Stimulated activated CD4-positive, alpha-beta T cell treated with anti-CD3 and anti-CD28 coated beads, Interleukin-4, amount 100 ng/mL, for 1 hour (primary cell): ENCODE data around the gene PLEKHO2.

ENCODE experiments used
- DNase-seq: peaks from one replicate; pipeline ENCODE4 v3.0.0-alpha.2; 2020

Gene PLEKHO2

GRCh38 chr15:64828985-64829384, 12.7 kb upstream of the PLEKHO2 start:
- DNase-seq = no peak

- no peak for DNase-seq
Observed at GRCh38 chr15:64833690-64834089, 8.0 kb upstream of the PLEKHO2 start.

- DNase-seq = no peak
Observed at GRCh38 chr15:64836023-64836536, 5.6 kb upstream of the PLEKHO2 start.

- no peak for DNase-seq
Observed at GRCh38 chr15:64837502-64837901, 4.2 kb upstream of the PLEKHO2 start.

GRCh38 chr15:64841060-64841343, 713 bp upstream of the PLEKHO2 start:
- DNase-seq = no peak

- no peak for DNase-seq
Observed at GRCh38 chr15:64842096-64842939, 603 bp downstream of the PLEKHO2 start.

GRCh38 chr15:64842986-64843561, 1.4 kb downstream of the PLEKHO2 start:
- DNase-seq = no peak

- DNase-seq = no peak
Observed at GRCh38 chr15:64843991-64844390, 2.3 kb downstream of the PLEKHO2 start.

GRCh38 chr15:64844576-64845145, 2.9 kb downstream of the PLEKHO2 start:
- no peak for DNase-seq

GRCh38 chr15:64845183-64845611, 3.5 kb downstream of the PLEKHO2 start:
- DNase-seq = no peak

GRCh38 chr15:64845831-64846595, 4.3 kb downstream of the PLEKHO2 start:
- DNase-seq = no peak

GRCh38 chr15:64847016-64847415, 5.3 kb downstream of the PLEKHO2 start:
- no peak for DNase-seq

GRCh38 chr15:64847448-64847847, 5.7 kb downstream of the PLEKHO2 start:
- DNase-seq = no peak

- DNase-seq = no peak
Observed at GRCh38 chr15:64847876-64848716, 6.4 kb downstream of the PLEKHO2 start.

- DNase-seq = no peak
Observed at GRCh38 chr15:64850778-64851502, 9.2 kb downstream of the PLEKHO2 start.

GRCh38 chr15:64851503-64851840, 9.8 kb downstream of the PLEKHO2 start:
- no peak for DNase-seq

GRCh38 chr15:64854041-64854440, 12.3 kb downstream of the PLEKHO2 start:
- no peak for DNase-seq

GRCh38 chr15:64854526-64854925, 12.8 kb downstream of the PLEKHO2 start:
- no peak for DNase-seq

GRCh38 chr15:64855205-64855975, 13.7 kb downstream of the PLEKHO2 start:
- DNase-seq = no peak

GRCh38 chr15:64856429-64857145, 14.9 kb downstream of the PLEKHO2 start:
- no peak for DNase-seq
